Stimulated activated CD4-positive, alpha-beta T cell treated with anti-CD3 and anti-CD28 coated beads, Interleukin-15, amount 100 ng/mL, for 24 hours (primary cell): Measurements from ENCODE around the gene SLC7A9.
"Not testable (repeated sequence)": the region's sequence is repeated elsewhere in the genome, so short reads cannot be mapped to it uniquely, and the experiment has no call there.

Experiments used
- DNase-seq: peaks from one replicate; pipeline ENCODE4 v3.0.0-alpha.2; 2020

SLC7A9 gene

GRCh38 chr19:32881766-32882165 lies 12.2 kb upstream of the SLC7A9 start:
- no peak for DNase-seq

- no peak for DNase-seq
These were observed 11.1 kb upstream of the SLC7A9 start for GRCh38 chr19:32880622-32881021.

DNA sequence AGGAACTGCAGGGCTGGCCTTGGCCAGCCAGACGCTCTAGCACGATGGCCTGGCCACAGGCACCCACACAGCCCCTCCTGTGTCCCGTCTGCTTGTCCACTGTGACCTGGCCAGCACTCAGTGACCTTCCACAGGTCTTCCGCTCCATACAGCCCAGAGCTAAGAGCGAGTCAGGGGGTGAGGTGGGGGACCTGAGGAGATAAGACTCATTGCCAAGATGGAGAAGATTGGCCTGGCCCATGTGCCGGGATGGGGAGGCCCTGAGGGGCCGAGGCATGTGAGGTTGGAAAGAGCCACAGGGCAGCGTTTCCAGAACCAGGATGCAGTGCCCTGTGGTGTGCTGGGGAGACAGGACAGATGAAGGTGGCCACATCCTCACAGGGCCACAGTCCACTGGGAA lies 10.2 kb upstream of the SLC7A9 start:
- DNase-seq: no peak

DNA sequence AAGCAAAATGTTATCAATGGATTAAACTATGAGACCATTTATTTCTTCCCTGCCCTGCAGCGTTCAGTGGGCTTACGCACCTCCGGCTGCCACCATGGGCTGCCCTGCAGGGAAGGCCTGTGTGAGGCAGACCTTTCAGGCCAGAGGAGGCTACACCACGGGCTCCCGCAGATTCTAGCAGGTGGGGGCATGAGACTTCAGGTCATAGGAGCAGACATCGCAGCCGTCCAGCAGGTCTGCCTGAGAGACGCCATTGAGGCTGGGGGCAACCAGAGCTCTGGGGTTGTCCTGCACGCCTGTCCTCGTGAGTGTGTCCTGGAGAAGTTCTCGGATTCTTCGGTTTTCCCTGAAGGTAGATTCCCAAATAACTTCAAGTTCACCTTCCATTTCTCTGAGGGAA lies 9.4 kb upstream of the SLC7A9 start:
- DNase-seq: no peak

DNA sequence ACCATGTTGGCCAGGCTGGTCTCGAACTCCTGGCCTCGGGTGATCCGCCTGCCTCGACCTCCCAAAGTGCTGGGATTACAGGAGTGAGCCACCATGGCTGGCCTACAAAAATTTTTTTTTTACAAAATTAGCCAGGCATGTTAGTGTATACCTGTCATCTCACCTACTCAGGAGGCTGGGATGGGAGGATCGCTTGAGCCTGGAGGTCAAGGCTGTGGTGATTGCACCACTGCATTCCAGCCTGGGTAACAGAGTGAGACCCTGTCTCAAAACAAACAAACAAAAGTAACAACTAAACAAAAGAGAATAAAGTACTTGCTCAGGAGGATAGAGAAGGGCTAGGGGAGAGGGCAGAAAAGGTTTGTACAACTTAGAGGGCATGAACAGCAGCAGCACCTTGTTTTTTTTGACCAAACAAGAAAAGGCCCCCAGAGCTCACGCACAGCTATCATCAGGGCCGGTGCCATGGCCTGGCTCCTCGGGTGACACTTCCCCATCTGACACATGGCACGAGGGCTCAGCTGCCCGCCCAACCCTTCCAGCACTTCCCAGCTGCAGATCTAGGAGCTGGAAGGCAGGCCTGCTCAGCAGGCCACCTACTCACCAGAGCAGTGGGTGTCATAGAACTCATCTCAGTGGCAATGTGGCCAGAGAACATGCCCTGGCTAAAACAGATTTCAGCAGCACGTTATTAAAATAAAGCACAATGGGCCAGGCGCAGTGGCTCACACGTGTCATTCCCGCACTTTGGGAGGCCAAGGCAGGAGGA lies 8.6 kb upstream of the SLC7A9 start:
- DNase-seq: no peak

DNA sequence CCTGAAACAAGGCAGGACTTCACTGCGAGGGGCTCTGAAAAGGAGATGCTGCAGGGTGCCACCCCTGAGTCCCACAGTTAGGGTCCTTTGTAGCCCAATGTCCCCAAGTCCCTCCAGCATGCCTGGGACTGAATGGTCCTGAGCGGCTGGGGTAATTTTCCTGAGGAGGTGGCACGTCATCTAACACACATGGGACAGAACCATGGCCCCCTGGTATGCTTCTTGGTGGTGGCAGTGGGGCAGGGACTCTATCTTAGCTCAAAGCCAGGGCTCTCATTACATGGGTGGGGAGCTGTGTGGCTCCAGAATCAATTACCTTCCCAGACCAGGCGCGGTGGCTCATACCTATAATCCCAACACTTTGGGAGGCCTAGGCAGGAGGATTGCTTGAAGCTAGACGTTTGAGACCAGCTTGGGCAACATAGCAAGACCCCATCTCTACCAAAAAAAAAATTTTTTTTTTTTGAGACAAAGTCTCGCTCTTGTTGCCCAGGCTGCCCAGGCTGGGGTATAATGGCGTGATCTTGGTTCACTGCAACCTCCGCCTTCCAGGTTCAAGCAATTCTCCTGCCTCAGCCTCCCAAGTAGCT lies 7.9 kb upstream of the SLC7A9 start:
- DNase-seq: no peak

DNA sequence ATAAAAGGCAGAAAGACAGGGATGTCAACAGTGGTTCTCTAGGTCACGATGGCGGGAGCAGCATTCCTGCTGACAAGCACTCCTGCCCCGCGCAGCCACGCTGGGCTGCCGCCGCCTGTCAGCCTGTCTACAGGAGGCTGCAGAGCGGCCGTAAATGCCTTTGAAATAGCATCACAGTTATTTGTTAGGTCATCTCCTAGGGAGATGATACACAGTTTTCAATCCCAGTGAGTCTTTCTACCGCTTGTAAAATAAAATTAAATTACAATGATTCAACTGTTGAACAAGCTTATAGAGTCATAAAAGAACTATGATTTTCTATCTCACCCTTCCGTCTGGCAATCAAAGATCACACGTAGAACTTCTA lies 7.3 kb upstream of the SLC7A9 start:
- no peak for DNase-seq

- DNase-seq: no peak
These were observed 6.8 kb upstream of the SLC7A9 start for GRCh38 chr19:32876236-32876918.

GRCh38 chr19:32875428-32875827 lies 5.9 kb upstream of the SLC7A9 start:
- no peak for DNase-seq

- no peak for DNase-seq
These were observed 5.0 kb upstream of the SLC7A9 start for GRCh38 chr19:32874605-32875004.

DNA sequence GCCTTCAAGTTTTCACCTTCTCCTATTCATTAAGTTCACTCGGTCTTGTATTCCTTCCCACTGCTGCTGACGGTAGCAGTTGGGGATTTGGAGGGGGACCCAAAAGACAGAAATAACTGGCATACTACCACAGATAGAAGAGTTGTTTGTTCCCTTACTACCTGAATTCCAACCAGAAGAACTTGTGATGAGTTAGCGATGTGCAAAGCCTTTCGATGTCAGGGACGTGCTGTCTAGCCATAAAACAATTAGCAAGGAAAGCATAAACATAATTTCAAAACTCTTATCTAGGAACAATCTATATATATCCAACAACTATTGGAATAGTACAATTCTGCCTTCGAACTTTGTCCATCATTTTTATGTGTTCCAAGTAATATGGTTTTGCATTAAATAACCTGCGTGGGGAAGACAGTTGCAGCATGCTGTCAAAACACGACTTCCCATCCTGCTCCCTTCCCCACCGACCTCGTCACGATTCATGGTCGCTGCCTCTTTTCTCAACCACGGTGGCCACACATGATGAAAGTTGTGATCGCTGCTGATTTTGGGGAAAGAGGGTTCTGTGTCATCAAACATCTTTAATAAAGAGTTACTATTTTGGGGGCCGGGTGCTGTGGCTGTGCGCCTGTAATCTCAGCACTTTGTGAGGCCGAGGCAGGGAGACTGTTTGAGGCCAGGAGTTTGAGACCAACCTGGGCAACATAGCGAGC lies 3.8 kb upstream of the SLC7A9 start:
- peak; percentile 30 for DNase-seq

- no peak for DNase-seq
These were observed 2.8 kb upstream of the SLC7A9 start for GRCh38 chr19:32872391-32872790.

- no peak for DNase-seq
These were observed 1.4 kb upstream of the SLC7A9 start for GRCh38 chr19:32870981-32871451.

DNA sequence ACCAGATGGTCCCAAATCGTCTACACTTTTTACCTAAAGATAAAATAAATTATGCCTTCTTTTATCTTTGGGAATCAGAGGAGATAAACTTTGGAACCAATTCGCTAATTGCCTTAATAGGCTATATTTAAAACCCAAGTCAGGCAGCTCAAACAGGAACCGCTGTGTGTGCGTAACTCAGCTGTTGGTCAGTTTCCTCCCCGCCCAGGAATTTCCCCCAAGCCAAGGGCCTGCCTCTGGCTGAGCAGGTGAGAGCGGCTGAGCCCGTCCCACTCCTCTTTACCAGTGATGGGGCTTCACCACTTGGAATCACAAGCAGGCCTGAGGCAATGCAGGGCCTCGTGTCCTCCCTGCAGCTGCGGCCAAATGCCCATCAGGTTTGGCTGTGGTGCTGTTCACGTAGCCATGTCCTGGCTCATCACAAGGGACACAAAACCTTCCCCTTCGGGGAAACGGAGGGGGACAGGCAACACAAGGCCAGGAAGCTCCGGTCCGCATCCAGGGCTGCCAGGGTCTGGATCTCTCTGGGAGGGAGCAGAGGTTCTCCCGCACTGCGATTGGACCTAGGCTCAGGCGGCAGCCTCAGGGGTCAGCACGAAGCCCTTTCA lies 503 bp upstream of the SLC7A9 start:
- DNase-seq: no peak

GRCh38 chr19:32868206-32868950 lies 1.2 kb downstream of the SLC7A9 start:
- no peak for DNase-seq

GRCh38 chr19:32867436-32867835 lies 2.1 kb downstream of the SLC7A9 start:
- DNase-seq: not testable (repeated sequence)

DNA sequence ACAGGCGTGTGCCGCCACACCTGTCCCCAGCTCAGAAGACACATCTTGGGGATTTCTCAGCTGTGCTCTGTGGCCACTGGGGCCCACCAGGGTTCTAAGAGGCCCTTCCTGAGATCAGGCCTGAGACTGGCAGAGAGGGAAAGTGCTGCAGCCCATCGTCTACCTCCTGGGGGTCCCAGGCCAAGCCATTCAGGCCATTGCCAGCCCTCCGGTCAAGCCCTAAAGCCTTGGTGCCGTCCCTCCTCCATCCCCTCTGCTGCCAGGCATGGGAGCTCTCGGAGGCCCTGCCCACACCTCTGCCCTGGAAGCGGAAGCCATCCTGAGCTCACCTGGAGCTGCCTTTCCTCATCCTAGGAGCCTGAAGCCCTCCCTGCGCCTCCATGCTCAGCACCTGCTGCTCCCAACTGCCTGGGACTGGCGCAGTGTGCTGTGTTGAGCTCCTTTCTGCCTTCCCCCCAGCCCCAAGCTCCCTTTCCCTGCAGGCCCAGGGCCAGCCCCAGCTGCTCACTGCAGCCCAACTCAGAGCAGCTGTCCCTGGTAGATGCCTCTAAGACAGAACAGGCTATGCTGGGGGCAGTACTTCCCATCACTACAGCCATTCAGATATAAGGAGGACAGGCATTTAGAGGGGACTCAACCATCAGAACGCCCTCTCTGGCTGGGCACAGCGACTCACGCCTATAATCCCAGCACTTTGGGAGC lies 2.9 kb downstream of the SLC7A9 start:
- no peak for DNase-seq

- DNase-seq: no peak
These were observed 3.5 kb downstream of the SLC7A9 start for GRCh38 chr19:32866061-32866460.

DNA sequence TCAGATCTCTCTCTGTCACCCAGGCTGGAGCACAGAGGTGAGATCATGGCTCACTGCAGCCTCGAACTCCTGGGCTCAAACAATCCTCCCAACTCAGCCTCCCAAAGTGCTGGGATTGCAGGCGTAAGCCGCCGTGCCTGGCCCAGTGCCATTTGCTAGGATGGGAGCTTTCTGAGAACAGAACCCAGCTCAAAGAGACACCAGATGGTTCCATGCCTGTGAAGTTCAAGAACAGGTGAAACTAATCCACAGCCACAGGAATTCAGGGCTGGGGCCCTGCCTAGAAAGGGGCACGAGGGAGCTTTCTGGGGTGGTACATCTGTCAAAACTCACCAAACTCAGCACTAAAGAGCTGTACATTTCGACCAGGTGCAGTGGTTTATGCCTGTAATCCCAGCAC lies 4.2 kb downstream of the SLC7A9 start:
- no peak for DNase-seq

DNA sequence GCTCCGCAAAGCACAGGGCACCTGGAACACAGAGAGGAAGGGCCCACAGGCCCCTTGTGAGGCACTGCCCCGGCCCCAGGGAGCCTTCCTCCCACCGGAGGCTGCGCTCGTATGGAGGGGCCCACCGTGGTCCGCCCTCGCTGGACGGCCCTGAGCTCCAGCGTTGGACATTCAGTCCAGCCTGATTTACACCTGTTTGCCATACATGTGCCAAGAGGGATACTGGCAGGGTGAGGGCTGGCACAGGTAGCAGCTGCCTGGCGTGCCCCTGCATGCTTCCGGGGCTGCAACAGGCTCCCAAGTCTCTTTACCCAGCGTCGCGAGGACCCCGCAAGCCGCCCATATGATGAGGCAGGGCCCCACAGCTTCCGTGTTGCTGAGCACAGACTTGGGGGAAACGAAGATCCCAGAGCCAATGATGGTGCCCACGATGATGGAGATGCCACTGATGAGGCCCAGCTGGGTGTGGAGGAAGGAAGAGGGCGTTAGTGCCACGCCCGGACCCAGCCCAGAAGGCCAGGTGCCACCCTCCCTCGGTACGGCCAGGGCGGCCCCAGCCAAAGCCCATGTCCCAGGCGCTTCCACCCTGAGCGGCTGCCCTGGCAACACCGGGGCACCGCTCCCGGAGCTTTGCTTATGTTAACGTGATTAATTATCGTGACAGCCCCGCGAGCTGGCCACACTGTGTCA lies 5.1 kb downstream of the SLC7A9 start:
- no peak for DNase-seq

DNA sequence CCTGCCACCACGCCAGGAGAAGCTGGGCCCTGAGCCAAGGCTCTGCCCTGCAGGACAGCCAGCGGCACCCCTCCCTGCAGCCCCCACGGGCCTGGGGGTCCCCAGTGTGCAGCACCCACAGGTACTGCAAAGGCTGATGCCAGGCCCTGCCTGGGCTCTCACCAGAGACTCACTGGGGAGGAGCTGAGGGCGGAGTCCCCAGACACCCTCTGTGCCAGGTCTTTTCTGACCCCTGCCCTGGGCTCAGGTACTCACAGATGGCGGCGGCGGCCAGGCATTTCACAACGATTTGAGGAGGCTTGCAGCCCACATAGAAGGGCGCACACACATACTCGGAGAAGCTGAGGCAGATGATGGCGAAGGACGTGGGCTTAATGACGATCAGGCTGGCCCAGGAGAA lies 5.7 kb downstream of the SLC7A9 start:
- DNase-seq: no peak
